Measurements from ENCODE around the gene SH2D5.

DNA sequence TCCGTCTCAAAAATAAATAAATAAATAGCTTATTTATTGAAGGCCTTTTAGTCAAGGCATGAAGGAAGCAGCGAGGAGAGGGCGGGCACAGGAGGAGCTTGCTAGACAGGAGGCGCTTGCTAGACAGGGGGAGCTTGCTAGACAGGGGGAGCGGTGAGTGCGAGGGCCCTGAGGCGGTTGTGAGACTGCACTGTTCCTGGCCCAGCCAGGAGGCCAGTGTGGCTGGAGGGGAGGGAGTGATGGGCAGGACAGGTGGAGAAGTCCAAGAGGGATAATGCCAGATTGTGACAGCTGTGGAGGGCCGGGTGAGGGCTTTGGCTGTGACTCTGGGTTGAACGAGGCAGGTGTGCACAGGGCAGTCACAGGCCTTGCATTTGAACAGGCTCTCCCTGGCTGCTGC lies 32.9 kb downstream of the SH2D5 start:
- TF ChIP-seq, protein P1, sequence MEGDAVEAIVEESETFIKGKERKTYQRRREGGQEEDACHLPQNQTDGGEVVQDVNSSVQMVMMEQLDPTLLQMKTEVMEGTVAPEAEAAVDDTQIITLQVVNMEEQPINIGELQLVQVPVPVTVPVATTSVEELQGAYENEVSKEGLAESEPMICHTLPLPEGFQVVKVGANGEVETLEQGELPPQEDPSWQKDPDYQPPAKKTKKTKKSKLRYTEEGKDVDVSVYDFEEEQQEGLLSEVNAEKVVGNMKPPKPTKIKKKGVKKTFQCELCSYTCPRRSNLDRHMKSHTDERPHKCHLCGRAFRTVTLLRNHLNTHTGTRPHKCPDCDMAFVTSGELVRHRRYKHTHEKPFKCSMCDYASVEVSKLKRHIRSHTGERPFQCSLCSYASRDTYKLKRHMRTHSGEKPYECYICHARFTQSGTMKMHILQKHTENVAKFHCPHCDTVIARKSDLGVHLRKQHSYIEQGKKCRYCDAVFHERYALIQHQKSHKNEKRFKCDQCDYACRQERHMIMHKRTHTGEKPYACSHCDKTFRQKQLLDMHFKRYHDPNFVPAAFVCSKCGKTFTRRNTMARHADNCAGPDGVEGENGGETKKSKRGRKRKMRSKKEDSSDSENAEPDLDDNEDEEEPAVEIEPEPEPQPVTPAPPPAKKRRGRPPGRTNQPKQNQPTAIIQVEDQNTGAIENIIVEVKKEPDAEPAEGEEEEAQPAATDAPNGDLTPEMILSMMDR (IDR thresholded peaks at IDR 0.05; ENCODE audit: low read length): no peak
- no peak for TF ChIP-seq EZH2phosphoT487 (IDR thresholded peaks at IDR 0.05; ENCODE audit: low read length)

All from MM.1S (cell line).